Forelimb muscle (tissue), 1 donor: ENCODE results near the gene CLDN22. TPM values are rescaled to one million over a fixed set of nuclear protein-coding genes. Genes with fewer than 3 reads are reported as not detected.

Source experiments
- DNase-seq: peaks from one replicate; pipeline ENCODE4 v3.0.0-alpha.2; 2013; ENCODE audit warnings: low read depth
- polyA plus RNA-seq: library from polyadenylated mRNA; unstranded; fragments of 120-200 nt; gene quantifications from one replicate; pipeline ENCODE4 v1.2.1, GENCODE V29; 2013; ENCODE audit not compliant: insufficient read length

The CLDN22 gene
- polyA plus RNA-seq, 1 donor: not detected

GRCh38 chr4:183284258-183284785 is 35.8 kb downstream of the CLDN22 start:
- no peak for DNase-seq

GRCh38 chr4:183276106-183276505 is 44.0 kb downstream of the CLDN22 start:
- DNase-seq: no peak

- no peak for DNase-seq
These were observed 47.7 kb downstream of the CLDN22 start for GRCh38 chr4:183272384-183272783.

- DNase-seq: no peak
These were observed 51.5 kb downstream of the CLDN22 start for GRCh38 chr4:183268556-183268955.

Other genes with a start within 250 kb of the CLDN22 start
- gene WWC2, start 221.0 kb downstream of the CLDN22 start, polyA plus RNA-seq: 18.3 TPM
- gene CLDN24, start 2.1 kb upstream of the CLDN22 start, polyA plus RNA-seq: not detected
- 13.8 TPM for gene CDKN2AIP, start 124.4 kb upstream of the CLDN22 start, polyA plus RNA-seq
- gene ING2, start 184.8 kb upstream of the CLDN22 start, polyA plus RNA-seq: 14.2 TPM